Breast epithelium (tissue), 4 donors: ENCODE data around the gene THSD4. TPM values are rescaled to one million over a fixed set of nuclear protein-coding genes. Genes with fewer than 3 reads are reported as not detected.

Source experiments
- DNase-seq, 2 donors: peaks; one replicate each; pipeline ENCODE4 v3.0.0-alpha.2; 2019; ENCODE audit warnings: low spot score in 2 of 2
- H3K27ac ChIP-seq, 2 donors: fragments of 200-600 bp; sonication (generic) in 1 of 2; one replicate each; pipeline ENCODE4 v1.5.1; 2016 to 2019; ENCODE audit warnings: mild to moderate bottlenecking in 1 of 2
- H3K27me3 ChIP-seq, 2 donors: fragments of 200-600 bp; sonication (generic) in 1 of 2; one replicate each; pipeline versions ENCODE4 v1.5.1 to v1.6.0; 2017 to 2019; ENCODE audit warnings: control low read depth in 1 of 2, mild to moderate bottlenecking in 1 of 2
- H3K36me3 ChIP-seq: fragments of 200-600 bp; one replicate; pipeline ENCODE4 v1.5.1; 2019
- H3K4me1 ChIP-seq, 2 donors: fragments of 200-600 bp; sonication (generic); one replicate each; pipeline ENCODE4 v1.5.1; 2016 to 2019; ENCODE audit warnings: control low read depth in 1 of 2
- H3K4me3 ChIP-seq, 3 donors: fragments of 200-600 bp; sonication (generic); 1 replicate in 2 of 3; 2 replicates in 1 of 3; pipeline ENCODE4 v1.5.1; 2016 to 2019; ENCODE audit warnings: mild to moderate bottlenecking in 3 of 3, moderate library complexity in 2 of 3
- H3K9me3 ChIP-seq, 2 donors: fragments of 200-600 bp; sonication (generic) in 1 of 2; one replicate each; pipeline ENCODE4 v1.5.1; 2016 to 2019; ENCODE audit warnings: control low read depth in 1 of 2
- POLR2A ChIP-seq: fragments of 450-650 bp; IDR thresholded peaks from one replicate; pipeline ENCODE4 v1.6.1; 2016; ENCODE audit warnings: antibody characterized with exemption, mild to moderate bottlenecking, moderate library complexity
- POLR2AphosphoS5 ChIP-seq, 3 donors: sonication (generic); formaldehyde crosslinking; IDR thresholded peaks; one replicate each; pipeline ENCODE4 v1.6.1; 2017; ENCODE audit warnings: antibody characterized with exemption in 3 of 3
- intact Hi-C: fragments of 100-400 bp; cut with DNase I; formaldehyde crosslinking; loops from one replicate; pipeline ENCODE4 v1.15.1; 2023; ENCODE audit warnings: low total_unique reads
- total RNA-seq, 3 donors: library from RNA; depleted of rRNA; stranded (reverse); fragments of >200 nt; gene quantifications; one replicate each; pipeline ENCODE4 v1.1.0, GENCODE V29; 2016
- TF ChIP-seq, protein P1 (sequence below), 3 donors: fragments of 450-650 bp; IDR thresholded peaks; one replicate each; pipeline ENCODE4 v1.5.1; 2016 to 2017; ENCODE audit warnings: antibody characterized with exemption in 3 of 3, mild to moderate bottlenecking in 3 of 3, moderate library complexity in 3 of 3

The THSD4 gene
- total RNA-seq, 3 donors from 2014 or later = 0.64 to 58.7 (median 41.3) TPM

DNA sequence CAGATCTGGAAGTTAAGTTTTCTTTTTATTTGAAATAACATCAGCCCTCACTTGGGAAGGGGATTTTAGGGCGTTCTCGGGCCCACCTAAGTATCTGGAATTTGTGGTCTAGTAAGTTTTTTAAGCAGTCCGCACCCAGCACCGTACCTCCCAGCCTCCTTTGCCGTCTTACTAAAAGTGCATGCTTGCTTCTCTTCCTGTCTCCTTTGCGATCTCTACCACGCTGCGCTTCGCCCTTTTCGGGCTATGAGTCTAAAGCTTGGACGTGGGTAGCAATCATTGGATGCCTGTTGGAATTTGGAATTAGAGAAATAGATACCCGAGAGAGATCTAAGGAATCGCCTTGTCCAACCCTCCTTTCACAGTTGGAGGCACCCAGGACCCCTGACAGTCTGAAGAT is 1.1 kb downstream of the THSD4 start:
- no peaks in the 10 kb centered on the region for H3K27me3 ChIP-seq
- H3K36me3 ChIP-seq = no peaks in the 10 kb centered on the region
- H3K4me1 ChIP-seq = no peaks in the 10 kb centered on the region
- no peak for DNase-seq
- no peaks in the 10 kb centered on the region for H3K9me3 ChIP-seq
- peak overlapping the region; percentile 9 to 81 for H3K27ac ChIP-seq
- H3K4me3 ChIP-seq = peak overlapping the region; percentile 44 to 73 (median 66)
- intact Hi-C loops = loop anchor here (5.0 to 10.0 kb wide), 2 partner anchors 231 to 328 kb away; no protein-coding TSS in a partner anchor
- TF ChIP-seq, protein P1, sequence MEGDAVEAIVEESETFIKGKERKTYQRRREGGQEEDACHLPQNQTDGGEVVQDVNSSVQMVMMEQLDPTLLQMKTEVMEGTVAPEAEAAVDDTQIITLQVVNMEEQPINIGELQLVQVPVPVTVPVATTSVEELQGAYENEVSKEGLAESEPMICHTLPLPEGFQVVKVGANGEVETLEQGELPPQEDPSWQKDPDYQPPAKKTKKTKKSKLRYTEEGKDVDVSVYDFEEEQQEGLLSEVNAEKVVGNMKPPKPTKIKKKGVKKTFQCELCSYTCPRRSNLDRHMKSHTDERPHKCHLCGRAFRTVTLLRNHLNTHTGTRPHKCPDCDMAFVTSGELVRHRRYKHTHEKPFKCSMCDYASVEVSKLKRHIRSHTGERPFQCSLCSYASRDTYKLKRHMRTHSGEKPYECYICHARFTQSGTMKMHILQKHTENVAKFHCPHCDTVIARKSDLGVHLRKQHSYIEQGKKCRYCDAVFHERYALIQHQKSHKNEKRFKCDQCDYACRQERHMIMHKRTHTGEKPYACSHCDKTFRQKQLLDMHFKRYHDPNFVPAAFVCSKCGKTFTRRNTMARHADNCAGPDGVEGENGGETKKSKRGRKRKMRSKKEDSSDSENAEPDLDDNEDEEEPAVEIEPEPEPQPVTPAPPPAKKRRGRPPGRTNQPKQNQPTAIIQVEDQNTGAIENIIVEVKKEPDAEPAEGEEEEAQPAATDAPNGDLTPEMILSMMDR (IDR thresholded peaks at IDR 0.05) = no peak
- TF ChIP-seq POLR2A (no peak), POLR2AphosphoS5 (IDR thresholded peaks at IDR 0.05) (no peak)

DNA sequence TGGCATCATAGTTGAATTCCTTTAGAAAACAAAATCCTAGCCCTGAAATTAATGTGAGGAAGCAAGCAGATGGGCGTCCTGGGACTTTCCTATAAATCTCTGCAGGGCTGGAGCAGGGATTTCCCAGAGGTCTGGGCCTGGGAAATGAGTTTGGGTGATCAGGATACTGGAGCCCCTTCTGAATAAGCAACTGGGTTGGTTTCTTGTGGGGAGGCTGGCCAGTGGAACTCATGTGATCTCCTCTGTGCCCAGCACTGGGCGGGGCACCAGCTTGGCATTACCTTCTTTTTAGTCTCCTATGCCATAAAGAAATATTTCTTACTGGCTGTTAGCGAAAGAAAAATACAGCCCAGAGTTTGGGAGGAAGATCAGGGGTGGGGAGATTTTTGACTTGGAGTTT is 1.7 kb downstream of the THSD4 start:
- DNase-seq = no peak
- H3K4me1 ChIP-seq = no peaks in the 10 kb centered on the region
- H3K36me3 ChIP-seq = no peaks in the 10 kb centered on the region
- H3K27ac ChIP-seq = peak overlapping the region in 1 of 2 donors; percentile 1
- no peaks in the 10 kb centered on the region for H3K27me3 ChIP-seq
- TF ChIP-seq POLR2A = no peak
- TF ChIP-seq POLR2AphosphoS5 (IDR thresholded peaks at IDR 0.05) = no peak
- TF ChIP-seq, protein P1 (IDR thresholded peaks at IDR 0.05) = no peak
- H3K9me3 ChIP-seq = no peaks in the 10 kb centered on the region
- peak overlapping the region in 2 of 3 donors; percentile 66 to 73 for H3K4me3 ChIP-seq
- intact Hi-C loops = loop anchor here (5.0 to 10.0 kb wide), 2 partner anchors 230 to 328 kb away; no protein-coding TSS in a partner anchor

DNA sequence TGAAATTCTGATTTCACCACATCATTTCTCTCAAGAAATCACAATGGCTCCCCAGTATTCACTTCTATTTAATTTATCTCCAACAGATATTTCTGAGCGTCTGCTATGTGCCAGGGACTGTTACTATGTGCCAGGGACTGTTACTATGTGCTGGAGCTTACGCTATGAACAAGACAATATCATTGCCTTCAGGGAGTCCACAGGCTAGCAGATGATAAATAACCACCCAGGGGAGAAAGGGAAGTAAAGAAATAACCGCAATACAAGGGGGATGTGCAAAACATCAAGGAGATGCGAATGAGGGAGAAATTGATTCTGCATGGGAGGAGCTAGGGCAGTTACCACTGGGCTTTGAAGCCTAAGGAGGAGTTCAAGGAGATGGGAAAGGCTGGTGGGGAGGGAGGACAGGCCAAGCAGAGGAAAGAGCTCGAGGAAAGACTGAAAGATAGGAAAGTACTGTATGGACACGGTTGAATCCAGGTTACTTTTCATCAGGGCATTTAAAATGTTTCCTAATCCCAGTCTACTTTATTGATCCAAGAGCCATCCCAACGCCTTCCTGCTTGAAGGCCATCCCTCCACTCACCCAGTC is 2.5 kb downstream of the THSD4 start:
- no peak for DNase-seq
- H3K27ac ChIP-seq = no peak overlapping the region
- H3K27me3 ChIP-seq = no peaks in the 10 kb centered on the region
- TF ChIP-seq, protein P1 (IDR thresholded peaks at IDR 0.05) = no peak
- TF ChIP-seq POLR2AphosphoS5 (IDR thresholded peaks at IDR 0.05) (no peak), POLR2A (no peak)
- H3K36me3 ChIP-seq = no peaks in the 10 kb centered on the region
- H3K4me3 ChIP-seq = no peak overlapping the region
- no peaks in the 10 kb centered on the region for H3K4me1 ChIP-seq
- intact Hi-C loops = loop anchor here (5.0 to 10.0 kb wide), 2 partner anchors 229 to 327 kb away; no protein-coding TSS in a partner anchor
- H3K9me3 ChIP-seq = no peaks in the 10 kb centered on the region

DNA sequence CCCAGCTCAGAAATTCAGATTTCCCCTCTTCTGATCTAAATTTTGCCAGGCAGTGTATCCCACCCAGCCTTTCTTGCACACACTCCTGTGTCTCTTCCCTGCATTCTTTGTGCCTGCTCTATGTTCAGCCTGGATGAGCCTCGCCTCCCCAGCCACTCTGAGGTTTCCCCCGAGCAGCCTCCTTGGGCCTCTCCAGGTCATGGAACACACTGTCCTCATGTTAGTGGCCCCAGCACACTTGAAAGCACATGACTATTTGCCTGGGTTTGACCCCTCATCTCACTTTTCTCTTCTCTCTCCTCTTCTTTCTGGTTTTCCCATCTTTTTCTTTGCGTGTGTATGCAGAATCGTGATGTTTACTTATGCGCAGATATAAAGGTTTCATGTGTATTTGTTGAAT is 3.1 kb downstream of the THSD4 start:
- H3K9me3 ChIP-seq = no peaks in the 10 kb centered on the region
- no peak overlapping the region for H3K4me3 ChIP-seq
- H3K27me3 ChIP-seq = no peaks in the 10 kb centered on the region
- H3K4me1 ChIP-seq = no peaks in the 10 kb centered on the region
- no peak overlapping the region for H3K27ac ChIP-seq
- TF ChIP-seq POLR2AphosphoS5 (IDR thresholded peaks at IDR 0.05) (no peak), POLR2A (no peak)
- TF ChIP-seq, protein P1 (IDR thresholded peaks at IDR 0.05) = no peak
- intact Hi-C loops = loop anchor here (5.0 to 10.0 kb wide), 2 partner anchors 229 to 326 kb away; no protein-coding TSS in a partner anchor
- no peak for DNase-seq
- H3K36me3 ChIP-seq = no peaks in the 10 kb centered on the region

DNA sequence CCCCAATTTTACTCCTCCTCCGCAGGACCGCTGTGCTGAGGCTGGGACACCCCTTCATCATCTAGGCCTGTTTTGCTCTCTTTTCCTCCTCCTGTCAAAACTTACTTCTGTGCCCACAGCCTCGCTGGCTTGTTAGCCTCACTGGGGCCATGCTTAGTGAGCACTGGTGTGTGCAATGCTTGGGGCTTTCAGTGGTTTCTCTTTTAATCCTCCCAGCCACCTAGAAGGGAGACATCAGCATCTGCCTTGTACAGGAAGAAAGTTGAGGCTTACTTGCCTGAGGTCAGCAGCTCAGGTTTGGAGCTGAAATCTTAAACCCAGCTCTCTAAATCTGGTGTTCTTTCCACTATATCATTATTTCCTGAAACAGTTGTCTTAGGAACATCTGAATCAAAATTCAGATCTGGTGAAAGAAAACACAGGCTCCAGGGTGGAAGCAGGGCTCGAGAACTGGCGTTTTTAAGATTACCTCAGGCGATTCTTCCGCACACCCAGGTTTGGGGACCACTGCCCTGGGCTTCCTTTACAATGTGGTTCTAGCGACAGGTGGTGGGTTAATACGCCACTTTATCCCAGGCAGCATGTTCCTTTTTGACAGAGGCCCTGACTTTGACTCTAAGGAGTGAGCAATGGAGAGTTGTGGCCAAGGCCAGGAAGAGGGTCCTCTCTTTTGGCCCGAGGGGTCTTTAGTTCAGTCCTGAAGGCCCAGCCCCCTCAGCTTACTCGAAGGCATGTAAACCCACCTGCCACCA is 3.8 kb downstream of the THSD4 start:
- H3K27me3 ChIP-seq = no peaks in the 10 kb centered on the region
- no peak overlapping the region for H3K27ac ChIP-seq
- H3K4me3 ChIP-seq = no peak overlapping the region
- intact Hi-C loops = loop anchor here (5.0 to 10.0 kb wide), 2 partner anchors 228 to 326 kb away; no protein-coding TSS in a partner anchor
- H3K9me3 ChIP-seq = no peaks in the 10 kb centered on the region
- TF ChIP-seq POLR2A (no peak), POLR2AphosphoS5 (IDR thresholded peaks at IDR 0.05) (no peak)
- TF ChIP-seq, protein P1 (IDR thresholded peaks at IDR 0.05) = no peak
- no peaks in the 10 kb centered on the region for H3K36me3 ChIP-seq
- no peaks in the 10 kb centered on the region for H3K4me1 ChIP-seq
- DNase-seq = no peak
